Muscle layer of colon (tissue), 2 donors: ENCODE data around the gene UBA7.
A peak's percentile ranks its signal among the peaks of the same experiment; 100 is the strongest.

Experiments used
- H3K27ac ChIP-seq: one replicate; pipeline ENCODE4 v1.7.0; 2013; ENCODE audit warnings: low read depth, mild to moderate bottlenecking, low read length, moderate library complexity
- H3K27me3 ChIP-seq, 2 donors: one replicate each; pipeline ENCODE4 v1.7.0; 2013; ENCODE audit warnings: low read length in 2 of 2, mild to moderate bottlenecking in 2 of 2; ENCODE audit not compliant: insufficient read depth in 2 of 2, control insufficient read depth in 1 of 2
- H3K36me3 ChIP-seq: one replicate; pipeline ENCODE4 v1.7.0; 2013; ENCODE audit warnings: mild to moderate bottlenecking, low read length; ENCODE audit not compliant: insufficient read depth
- H3K4me1 ChIP-seq: one replicate; pipeline ENCODE4 v1.7.0; 2013; ENCODE audit warnings: mild to moderate bottlenecking, low read length; ENCODE audit not compliant: insufficient read depth
- H3K4me3 ChIP-seq, 2 donors: one replicate each; pipeline ENCODE4 v1.7.0; 2013; ENCODE audit warnings: low read length in 2 of 2, low read depth in 1 of 2, mild to moderate bottlenecking in 1 of 2, moderate library complexity in 1 of 2
- H3K9ac ChIP-seq: one replicate; pipeline ENCODE4 v1.7.0; 2013; ENCODE audit warnings: low read length
- H3K9me3 ChIP-seq: one replicate; pipeline ENCODE4 v1.7.0; 2013; ENCODE audit warnings: mild to moderate bottlenecking, low read length
- donor health status: abdominal sarcoma.
- donor health status: Adenocarcinoma of cecum.

UBA7 gene

GRCh38 chr3:49813497-49814174 lies at the start of gene UBA7:
UBA7 (minus strand) TSS chr3:49813953; CDS start chr3:49813787, 166 bp downstream.
- Histone ChIP-seq H3K4me1 (peaks cover 27% of the 10 kb centered on the region), H3K4me3 (peak within 1 kb of the TSS; percentile 56 to 81), H3K9ac (peak within 1 kb of the TSS; percentile 78), H3K9me3 (no peaks in the 10 kb centered on the region), H3K27me3 (no peaks in the 10 kb centered on the region), H3K27ac (peak within 1 kb of the TSS; percentile 81), H3K36me3 (peaks cover 37% of the 10 kb centered on the region)

- Histone ChIP-seq H3K36me3 (no peaks in the 10 kb centered on the region), H3K4me1 (peaks cover 8% of the 10 kb centered on the region), H3K27ac (no peak overlapping the region), H3K9me3 (no peaks in the 10 kb centered on the region), H3K9ac (no peak overlapping the region), H3K27me3 (no peaks in the 10 kb centered on the region), H3K4me3 (no peak overlapping the region)
These were observed 46.0 kb upstream of the UBA7 start for GRCh38 chr3:49859576-49860305.

GRCh38 chr3:49856181-49857005 lies 42.6 kb upstream of the UBA7 start, which contains the start of gene TRAIP:
TRAIP (minus strand) TSS chr3:49856564; CDS start chr3:49856453, 111 bp downstream.
- no peaks in the 10 kb centered on the region for H3K36me3 ChIP-seq
- peak within 1 kb of the TSS; percentile 49 for H3K9ac ChIP-seq
- H3K9me3 ChIP-seq = no peaks in the 10 kb centered on the region

GRCh38 chr3:49855662-49856061 lies 41.9 kb upstream of the UBA7 start:
- Histone ChIP-seq H3K9me3 (no peaks in the 10 kb centered on the region), H3K4me3 (peak overlapping the region in 1 of 2 donors; percentile 86), H3K36me3 (no peaks in the 10 kb centered on the region), H3K27me3 (no peaks in the 10 kb centered on the region), H3K9ac (peak overlapping the region; percentile 49), H3K4me1 (peaks cover 8% of the 10 kb centered on the region), H3K27ac (no peak overlapping the region)

More at GRCh38 chr3:49856181-49857005, 42.6 kb upstream of the UBA7 start, which contains the start of gene TRAIP:
- Histone ChIP-seq H3K27ac (peak within 1 kb of the TSS; percentile 24), H3K27me3 (no peaks in the 10 kb centered on the region), H3K4me3 (peak within 1 kb of the TSS; percentile 82 to 86), H3K4me1 (peaks cover 8% of the 10 kb centered on the region)

GRCh38 chr3:49845694-49846093 lies 31.9 kb upstream of the UBA7 start:
- Histone ChIP-seq H3K27ac (no peak overlapping the region), H3K4me3 (no peak overlapping the region), H3K4me1 (no peaks in the 10 kb centered on the region), H3K9me3 (no peaks in the 10 kb centered on the region), H3K9ac (no peak overlapping the region), H3K36me3 (no peaks in the 10 kb centered on the region), H3K27me3 (no peaks in the 10 kb centered on the region)

GRCh38 chr3:49844464-49845183 lies 30.9 kb upstream of the UBA7 start:
- Histone ChIP-seq H3K36me3 (no peaks in the 10 kb centered on the region), H3K9me3 (no peaks in the 10 kb centered on the region), H3K4me1 (peaks cover 9% of the 10 kb centered on the region), H3K27me3 (no peaks in the 10 kb centered on the region), H3K27ac (no peak overlapping the region), H3K9ac (no peak overlapping the region), H3K4me3 (no peak overlapping the region)

- H3K4me3 ChIP-seq = no peak overlapping the region
- no peaks in the 10 kb centered on the region for H3K36me3 ChIP-seq
- H3K4me1 ChIP-seq = peaks cover 14% of the 10 kb centered on the region
- no peak overlapping the region for H3K9ac ChIP-seq
- H3K27me3 ChIP-seq = no peaks in the 10 kb centered on the region
- no peaks in the 10 kb centered on the region for H3K9me3 ChIP-seq
- H3K27ac ChIP-seq = no peak overlapping the region
These were observed 29.2 kb upstream of the UBA7 start for GRCh38 chr3:49842843-49843517.

- H3K4me3 ChIP-seq = no peak overlapping the region
- H3K9ac ChIP-seq = no peak overlapping the region
- H3K4me1 ChIP-seq = peaks cover 14% of the 10 kb centered on the region
- no peaks in the 10 kb centered on the region for H3K36me3 ChIP-seq
- no peaks in the 10 kb centered on the region for H3K27me3 ChIP-seq
- H3K27ac ChIP-seq = no peak overlapping the region
- H3K9me3 ChIP-seq = no peaks in the 10 kb centered on the region
These were observed 28.1 kb upstream of the UBA7 start for GRCh38 chr3:49841806-49842205.

GRCh38 chr3:49841126-49841696 lies 27.5 kb upstream of the UBA7 start:
- no peaks in the 10 kb centered on the region for H3K27me3 ChIP-seq
- H3K9ac ChIP-seq = no peak overlapping the region
- no peak overlapping the region for H3K27ac ChIP-seq
- H3K9me3 ChIP-seq = no peaks in the 10 kb centered on the region
- peaks cover 14% of the 10 kb centered on the region for H3K4me1 ChIP-seq
- H3K4me3 ChIP-seq = no peak overlapping the region
- no peaks in the 10 kb centered on the region for H3K36me3 ChIP-seq

- Histone ChIP-seq H3K27ac (no peak overlapping the region), H3K9me3 (no peaks in the 10 kb centered on the region), H3K4me3 (no peak overlapping the region), H3K36me3 (no peaks in the 10 kb centered on the region), H3K4me1 (peaks cover 14% of the 10 kb centered on the region), H3K9ac (no peak overlapping the region), H3K27me3 (no peaks in the 10 kb centered on the region)
These were observed 26.6 kb upstream of the UBA7 start for GRCh38 chr3:49840388-49840787.
